WTC11 (cell line): ENCODE measurements around the gene STPG4. TPM values are rescaled to one million over a fixed set of nuclear protein-coding genes. Genes with fewer than 3 reads are reported as not detected.
A peak's percentile ranks its signal among the peaks of the same experiment; 100 is the strongest.

Experiments used
- ATAC-seq: fragments of 200-7000 bp; cut with Tn5 transposase; 2 replicates; pipeline ENCODE4 v1.10.0; 2021; ENCODE audit warnings: mild to moderate bottlenecking, moderate library complexity
- CTCF ChIA-PET: fragments of 300-600 bp; sonication (Branson Sonifier 250); formaldehyde crosslinking; loops from one replicate; lab custom pipeline; 2021; ENCODE audit warnings: antibody characterized with exemption; lab: Charles Lee
- POLR2A ChIA-PET: fragments of 350-600 bp; sonication (Branson Sonifier 250); formaldehyde crosslinking; loops from one replicate; lab custom pipeline; 2021; ENCODE audit warnings: antibody characterized with exemption; lab: Charles Lee
- DNase-seq: peaks from one replicate; pipeline ENCODE4 v3.0.0; 2021; ENCODE audit warnings: low spot score
- H3K27ac Mint-ChIP-seq: 2 replicates; pipeline ENCODE4 v1.8.0; 2021; ENCODE audit warnings: mixed read lengths
- H3K27me3 Mint-ChIP-seq: 2 replicates; pipeline ENCODE4 v1.8.0; 2021; ENCODE audit warnings: low read depth, mild to moderate bottlenecking, moderate library complexity, mixed read lengths
- H3K36me3 Mint-ChIP-seq: 2 replicates; pipeline ENCODE4 v1.8.0; 2021; ENCODE audit warnings: mixed read lengths
- H3K4me1 Mint-ChIP-seq: 2 replicates; pipeline ENCODE4 v1.8.0; 2022; ENCODE audit warnings: mixed read lengths
- H3K4me3 Mint-ChIP-seq: 2 replicates; pipeline ENCODE4 v1.8.0; 2021; ENCODE audit warnings: mild to moderate bottlenecking, moderate library complexity, mixed read lengths
- H3K9me3 Mint-ChIP-seq: 2 replicates; pipeline ENCODE4 v1.8.0; 2021; ENCODE audit warnings: mixed read lengths
- AR ChIP-seq: fragments of 250-450 bp; sonication (Bioruptor Pico); IDR thresholded peaks from 2 replicates; pipeline ENCODE4 v1.9.0; 2021; ENCODE audit warnings: mild to moderate bottlenecking
- ATF1 ChIP-seq: sonication (generic); formaldehyde crosslinking; IDR thresholded peaks from 2 replicates; pipeline ENCODE4 v1.8.1; 2023; ENCODE audit warnings: mild to moderate bottlenecking, moderate library complexity, missing genetic modification reagents
- CREM ChIP-seq: sonication (generic); formaldehyde crosslinking; IDR thresholded peaks from 2 replicates; pipeline ENCODE4 v1.8.1; 2022; ENCODE audit warnings: mild to moderate bottlenecking, missing genetic modification reagents, moderate library complexity
- E2F1 ChIP-seq: sonication (generic); formaldehyde crosslinking; IDR thresholded peaks from 2 replicates; pipeline ENCODE4 v1.8.0; 2022; ENCODE audit warnings: mild to moderate bottlenecking, missing genetic modification reagents
- E2F5 ChIP-seq: sonication (generic); formaldehyde crosslinking; IDR thresholded peaks from 2 replicates; pipeline ENCODE4 v1.8.1; 2022; ENCODE audit warnings: mild to moderate bottlenecking, moderate library complexity, missing genetic modification reagents
- ELF4 ChIP-seq: sonication (generic); formaldehyde crosslinking; IDR thresholded peaks from 2 replicates; pipeline ENCODE4 v1.8.1; 2022; ENCODE audit warnings: low read depth, mild to moderate bottlenecking, moderate library complexity, missing genetic modification reagents
- ERG ChIP-seq: fragments of 250-450 bp; sonication (Bioruptor Pico); IDR thresholded peaks from 2 replicates; pipeline ENCODE4 v1.8.0; 2021; ENCODE audit warnings: mild to moderate bottlenecking
- FOXP4 ChIP-seq: sonication (generic); formaldehyde crosslinking; IDR thresholded peaks from 2 replicates; pipeline ENCODE4 v1.8.0; 2022; ENCODE audit warnings: mild to moderate bottlenecking, missing genetic modification reagents
- NFATC4 ChIP-seq: fragments of 250-450 bp; sonication (Bioruptor Pico); IDR thresholded peaks from 2 replicates; pipeline ENCODE4 v1.9.0; 2021; ENCODE audit warnings: mild to moderate bottlenecking
- NFYB ChIP-seq: sonication (generic); formaldehyde crosslinking; conservative IDR thresholded peaks from 2 replicates; pipeline ENCODE4 v1.8.0; 2022; ENCODE audit warnings: low read depth, missing genetic modification reagents
- OVOL2 ChIP-seq: fragments of 250-450 bp; sonication (Bioruptor Pico); IDR thresholded peaks from 2 replicates; pipeline ENCODE4 v1.9.0; 2021; ENCODE audit warnings: mild to moderate bottlenecking, borderline replicate concordance
- RELA ChIP-seq: sonication (generic); formaldehyde crosslinking; IDR thresholded peaks from 2 replicates; pipeline ENCODE4 v1.8.1; 2022; ENCODE audit warnings: missing genetic modification reagents, mild to moderate bottlenecking, borderline replicate concordance
- SMAD4 ChIP-seq: sonication (generic); formaldehyde crosslinking; IDR thresholded peaks from 2 replicates; pipeline ENCODE4 v1.8.0; 2022; ENCODE audit warnings: mild to moderate bottlenecking, missing genetic modification reagents
- SP1 ChIP-seq: sonication (generic); formaldehyde crosslinking; conservative IDR thresholded peaks from 2 replicates; pipeline ENCODE4 v1.8.1; 2022; ENCODE audit warnings: missing genetic modification reagents
- ZNF121 ChIP-seq: sonication (generic); formaldehyde crosslinking; IDR thresholded peaks from 2 replicates; pipeline ENCODE4 v1.8.0; 2023; ENCODE audit warnings: missing genetic modification reagents
- ZNF317 ChIP-seq: sonication (generic); formaldehyde crosslinking; IDR thresholded peaks from 2 replicates; pipeline ENCODE4 v1.8.1; 2023; ENCODE audit warnings: low read depth, mild to moderate bottlenecking, moderate library complexity, missing genetic modification reagents, borderline replicate concordance
- ZNF396 ChIP-seq: fragments of 250-450 bp; sonication (Bioruptor Pico); IDR thresholded peaks from 2 replicates; pipeline ENCODE4 v1.8.0; 2021; ENCODE audit warnings: mild to moderate bottlenecking, moderate library complexity, borderline replicate concordance
- ZNF671 ChIP-seq: fragments of 250-450 bp; sonication (Bioruptor Pico); IDR thresholded peaks from 2 replicates; pipeline ENCODE4 v1.8.0; 2021; ENCODE audit warnings: mild to moderate bottlenecking
- total RNA-seq: library from RNA; stranded (reverse); gene quantifications from 3 replicates; pipeline ENCODE4 v1.2.3, GENCODE V29; 2021
- TF ChIP-seq, protein P1 (sequence below): fragments of 250-450 bp; sonication (Bioruptor Pico); conservative IDR thresholded peaks from 2 replicates; pipeline ENCODE4 v1.9.0; 2021; ENCODE audit warnings: mild to moderate bottlenecking
- TF ChIP-seq, protein P2 (sequence below): sonication (generic); formaldehyde crosslinking; IDR thresholded peaks from 2 replicates; pipeline ENCODE4 v1.8.0; 2022; ENCODE audit warnings: mild to moderate bottlenecking, missing genetic modification reagents
- TF ChIP-seq, protein P3 (sequence below): sonication (generic); formaldehyde crosslinking; conservative IDR thresholded peaks from 2 replicates; pipeline ENCODE4 v1.8.1; 2022; ENCODE audit warnings: mild to moderate bottlenecking, missing genetic modification reagents

STPG4 gene
- total RNA-seq, 1 experiment from 2014 or later, result not detected

GRCh38 chr2:47159627-47160026 lies 4.5 kb upstream of the STPG4 start:
- ChIA-PET CTCF (interaction anchor here (1.4 kb wide), 1 partner anchor 154 kb away, joined by 3 read pairs; no protein-coding TSS in a partner anchor), POLR2A (no interaction called here)
- no peaks in the 10 kb centered on the region for H3K27me3 Mint-ChIP-seq
- H3K36me3 Mint-ChIP-seq, result peaks cover 48% of the 10 kb centered on the region
- ATAC-seq (no peak), DNase-seq (no peak)
- TF ChIP-seq RELA (CRISPR knock-in tag), result no peak
- TF ChIP-seq ZNF121 (CRISPR knock-in tag), result no peak
- TF ChIP-seq, protein P1, sequence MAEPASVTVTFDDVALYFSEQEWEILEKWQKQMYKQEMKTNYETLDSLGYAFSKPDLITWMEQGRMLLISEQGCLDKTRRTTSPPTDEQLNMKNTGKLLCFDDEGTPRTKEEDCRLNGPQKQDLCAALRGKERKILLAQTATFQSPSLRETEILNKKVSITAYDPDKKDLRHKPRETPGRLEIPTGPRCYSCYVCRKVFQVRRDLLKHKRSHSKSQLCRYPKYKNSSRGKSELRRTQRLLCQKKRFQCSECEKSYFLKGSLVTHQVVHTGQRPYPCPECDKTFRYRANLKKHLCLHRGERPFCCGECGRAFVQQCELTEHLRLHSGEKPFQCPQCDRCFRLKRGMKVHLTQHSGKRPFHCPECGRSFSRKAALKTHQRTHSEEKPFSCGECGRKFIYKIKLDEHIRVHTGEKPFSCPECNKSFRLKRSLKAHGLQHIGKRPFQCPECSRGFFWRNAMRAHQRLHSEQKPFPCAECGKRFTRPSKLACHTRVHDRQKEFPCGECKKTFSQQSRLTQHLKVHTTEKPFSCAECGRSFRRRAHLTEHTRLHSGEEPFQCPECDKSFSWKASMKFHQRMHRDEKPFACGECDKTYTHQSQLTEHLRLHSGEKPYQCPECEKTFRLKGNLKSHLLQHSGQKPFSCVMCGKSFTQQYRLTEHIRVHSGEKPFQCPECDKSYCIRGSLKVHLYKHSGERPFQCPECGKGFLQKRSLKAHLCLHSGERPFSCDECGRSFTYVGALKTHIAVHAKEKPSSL (CRISPR knock-in tag), result peak; percentile 81
- TF ChIP-seq AR (CRISPR knock-in tag), result 0 out of 2 replicates have a peak, but pooled peaks have one; percentile 58
- TF ChIP-seq ATF1 (CRISPR knock-in tag), result no peak
- no peak for TF ChIP-seq ERG (CRISPR knock-in tag)
- TF ChIP-seq, protein P2, sequence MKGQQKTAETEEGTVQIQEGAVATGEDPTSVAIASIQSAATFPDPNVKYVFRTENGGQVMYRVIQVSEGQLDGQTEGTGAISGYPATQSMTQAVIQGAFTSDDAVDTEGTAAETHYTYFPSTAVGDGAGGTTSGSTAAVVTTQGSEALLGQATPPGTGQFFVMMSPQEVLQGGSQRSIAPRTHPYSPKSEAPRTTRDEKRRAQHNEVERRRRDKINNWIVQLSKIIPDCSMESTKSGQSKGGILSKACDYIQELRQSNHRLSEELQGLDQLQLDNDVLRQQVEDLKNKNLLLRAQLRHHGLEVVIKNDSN (CRISPR knock-in tag), result no peak
- TF ChIP-seq CREM, result no peak
- 0 out of 2 replicates have a peak, but pooled peaks have one; percentile 22 for TF ChIP-seq NFATC4 (CRISPR knock-in tag)
- H3K9me3 Mint-ChIP-seq, result no peaks in the 10 kb centered on the region
- H3K4me1 Mint-ChIP-seq, result no peaks in the 10 kb centered on the region
- no peak overlapping the region; the same call in 1 of the 2 replicates for H3K27ac Mint-ChIP-seq
- H3K4me3 Mint-ChIP-seq, result no peak overlapping the region

- H3K4me1 Mint-ChIP-seq, result no peaks in the 10 kb centered on the region
- no peaks in the 10 kb centered on the region for H3K27me3 Mint-ChIP-seq
- CTCF ChIA-PET, result interaction anchor here (1.4 kb wide), 1 partner anchor 155 kb away, joined by 3 read pairs; no protein-coding TSS in a partner anchor
- peaks cover 45% of the 10 kb centered on the region for H3K36me3 Mint-ChIP-seq
- TF ChIP-seq E2F1 (CRISPR knock-in tag) (no peak), SMAD4 (no peak)
- TF ChIP-seq, protein P3, sequence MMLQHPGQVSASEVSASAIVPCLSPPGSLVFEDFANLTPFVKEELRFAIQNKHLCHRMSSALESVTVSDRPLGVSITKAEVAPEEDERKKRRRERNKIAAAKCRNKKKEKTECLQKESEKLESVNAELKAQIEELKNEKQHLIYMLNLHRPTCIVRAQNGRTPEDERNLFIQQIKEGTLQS (CRISPR knock-in tag), result no peak
- TF ChIP-seq, all 79 proteins: peak for 0
- POLR2A ChIA-PET, result interaction anchor here (0.6 kb wide), 1 partner anchor 161 kb away, joined by 5 read pairs; no protein-coding TSS in a partner anchor
- Mint-ChIP-seq H3K9me3 (no peaks in the 10 kb centered on the region), H3K27ac (no peak overlapping the region), H3K4me3 (no peak overlapping the region)
- no peak for ATAC-seq
- DNase-seq, result no peak
Measured at GRCh38 chr2:47158576-47158975, 3.5 kb upstream of the STPG4 start.

- ChIA-PET POLR2A (no interaction called here), CTCF (no interaction called here)
- ATAC-seq, result no peak
- DNase-seq, result no peak
- H3K27ac Mint-ChIP-seq, result no peak overlapping the region
- H3K4me1 Mint-ChIP-seq, result no peaks in the 10 kb centered on the region
- H3K9me3 Mint-ChIP-seq, result peaks cover 4% of the 10 kb centered on the region; the same call in 1 of the 2 replicates
- H3K4me3 Mint-ChIP-seq, result no peak overlapping the region
- no peaks in the 10 kb centered on the region for H3K27me3 Mint-ChIP-seq
- peaks cover 20% of the 10 kb centered on the region for H3K36me3 Mint-ChIP-seq
- TF ChIP-seq ZNF396 (CRISPR knock-in tag) (no peak), FOXP4 (no peak), OVOL2 (CRISPR knock-in tag) (no peak), ELF4 (CRISPR knock-in tag) (no peak), ZNF317 (CRISPR knock-in tag) (no peak), NFYB (no peak), ATF1 (CRISPR knock-in tag) (no peak), ZNF671 (CRISPR knock-in tag) (no peak), E2F5 (CRISPR knock-in tag) (no peak), SP1 (CRISPR knock-in tag) (no peak)
Measured at GRCh38 chr2:47152803-47153202, 2.3 kb downstream of the STPG4 start.
